Esophagus squamous epithelium (tissue), 5 donors: ENCODE data around the gene NANOS2. TPM values are rescaled to one million over a fixed set of nuclear protein-coding genes. Genes with fewer than 3 reads are reported as not detected.

Experiments used
- DNase-seq: peaks from one replicate; lab custom pipeline; 2025; lab: John Stamatoyannopoulos, UW
- H3K27ac ChIP-seq, 4 donors: fragments of 200-600 bp; sonication (generic); one replicate each; pipeline ENCODE4 v1.5.1; 2016 to 2019; ENCODE audit warnings: mild to moderate bottlenecking in 1 of 4
- H3K27me3 ChIP-seq, 4 donors: fragments of 200-600 bp; sonication (generic); 1 replicate in 3 of 4; 2 replicates in 1 of 4; pipeline versions ENCODE4 v1.5.1 to v1.6.0; 2017 to 2021; ENCODE audit warnings: antibody characterized with exemption in 1 of 4
- H3K36me3 ChIP-seq, 3 donors: fragments of 200-600 bp; sonication (generic); one replicate each; pipeline ENCODE4 v1.5.1; 2016 to 2019
- H3K4me1 ChIP-seq, 3 donors: fragments of 200-600 bp; sonication (generic); one replicate each; pipeline ENCODE4 v1.5.1; 2017 to 2019
- H3K4me3 ChIP-seq, 4 donors: fragments of 200-600 bp; sonication (generic); 1 replicate in 3 of 4; 2 replicates in 1 of 4; pipeline ENCODE4 v1.5.1; 2016 to 2019; ENCODE audit warnings: mild to moderate bottlenecking in 2 of 4, moderate library complexity in 1 of 4
- H3K9me3 ChIP-seq, 3 donors: fragments of 200-600 bp; sonication (generic); one replicate each; pipeline ENCODE4 v1.5.1; 2016 to 2019
- POLR2A ChIP-seq, 4 donors: fragments of 450-650 bp; IDR thresholded peaks; one replicate each; pipeline ENCODE4 v1.6.1; 2017; ENCODE audit warnings: antibody characterized with exemption in 4 of 4, mild to moderate bottlenecking in 4 of 4, moderate library complexity in 3 of 4
- WGBS, 2 donors: methylation state at CpG; one replicate each; pipeline ENCODE4 v1.1.5; 2018; 5-methylcytosine and 5-hydroxymethylcytosine counted together
- intact Hi-C: fragments of 100-400 bp; cut with DNase I; formaldehyde crosslinking; loops from one replicate; pipeline ENCODE4 v1.15.0; 2022
- total RNA-seq, 4 donors: library from RNA; depleted of rRNA; stranded (reverse); fragments of >200 nt; gene quantifications; one replicate each; pipeline ENCODE4 v1.1.0, GENCODE V29; 2016
- TF ChIP-seq, protein P1 (sequence below), 6 experiments: fragments of 450-650 bp in 4 of 6; fragments of 200-600 bp in 2 of 6; sonication (generic) in 2 of 6; IDR thresholded peaks; one replicate each; pipeline ENCODE4 v1.5.1; 2016 to 2019; ENCODE audit warnings: antibody characterized with exemption in 6 of 6, mild to moderate bottlenecking in 4 of 6, moderate library complexity in 4 of 6
- donor health status: DM: yes; HTN: yes; CAD: no.

The NANOS2 gene
- total RNA-seq, 4 donors from 2014 or later = not detected

DNA sequence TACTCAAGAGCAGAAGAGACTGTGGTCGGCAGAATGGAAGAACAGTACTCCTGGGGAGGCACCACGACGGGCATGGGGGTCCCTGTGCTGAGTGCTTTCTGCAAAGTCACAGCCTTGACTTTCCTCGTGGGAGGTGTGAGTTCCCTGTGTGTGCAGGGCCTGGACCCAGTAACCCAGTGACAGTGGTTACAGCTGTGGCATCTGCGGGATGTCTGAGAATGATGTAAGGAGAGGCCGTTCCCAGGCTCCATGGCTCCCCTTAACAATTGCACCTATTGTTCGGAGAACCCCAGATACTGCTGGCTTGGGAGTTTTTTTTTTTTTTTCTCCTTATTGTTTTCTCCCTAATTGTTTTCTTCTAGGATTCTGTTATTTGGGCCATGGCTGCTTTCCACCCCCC, 5.1 kb upstream of the NANOS2 start:
- Histone ChIP-seq H3K27ac (no peak overlapping the region), H3K36me3 (no peaks in the 10 kb centered on the region), H3K27me3 (peaks cover 0 to 43% (median 0%) of the 10 kb centered on the region in 4 donors), H3K4me3 (no peak overlapping the region), H3K9me3 (no peaks in the 10 kb centered on the region), H3K4me1 (no peaks in the 10 kb centered on the region)
- no peak for DNase-seq
- intact Hi-C loops = no loop called here
- TF ChIP-seq, protein P1, sequence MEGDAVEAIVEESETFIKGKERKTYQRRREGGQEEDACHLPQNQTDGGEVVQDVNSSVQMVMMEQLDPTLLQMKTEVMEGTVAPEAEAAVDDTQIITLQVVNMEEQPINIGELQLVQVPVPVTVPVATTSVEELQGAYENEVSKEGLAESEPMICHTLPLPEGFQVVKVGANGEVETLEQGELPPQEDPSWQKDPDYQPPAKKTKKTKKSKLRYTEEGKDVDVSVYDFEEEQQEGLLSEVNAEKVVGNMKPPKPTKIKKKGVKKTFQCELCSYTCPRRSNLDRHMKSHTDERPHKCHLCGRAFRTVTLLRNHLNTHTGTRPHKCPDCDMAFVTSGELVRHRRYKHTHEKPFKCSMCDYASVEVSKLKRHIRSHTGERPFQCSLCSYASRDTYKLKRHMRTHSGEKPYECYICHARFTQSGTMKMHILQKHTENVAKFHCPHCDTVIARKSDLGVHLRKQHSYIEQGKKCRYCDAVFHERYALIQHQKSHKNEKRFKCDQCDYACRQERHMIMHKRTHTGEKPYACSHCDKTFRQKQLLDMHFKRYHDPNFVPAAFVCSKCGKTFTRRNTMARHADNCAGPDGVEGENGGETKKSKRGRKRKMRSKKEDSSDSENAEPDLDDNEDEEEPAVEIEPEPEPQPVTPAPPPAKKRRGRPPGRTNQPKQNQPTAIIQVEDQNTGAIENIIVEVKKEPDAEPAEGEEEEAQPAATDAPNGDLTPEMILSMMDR (IDR thresholded peaks at IDR 0.05) = no peak
- no peak for TF ChIP-seq POLR2A (IDR thresholded peaks at IDR 0.05)
- WGBS, 2 donors = 50 to 60% methylated on average over 6 to 7 of the region's 7 CpGs

DNA sequence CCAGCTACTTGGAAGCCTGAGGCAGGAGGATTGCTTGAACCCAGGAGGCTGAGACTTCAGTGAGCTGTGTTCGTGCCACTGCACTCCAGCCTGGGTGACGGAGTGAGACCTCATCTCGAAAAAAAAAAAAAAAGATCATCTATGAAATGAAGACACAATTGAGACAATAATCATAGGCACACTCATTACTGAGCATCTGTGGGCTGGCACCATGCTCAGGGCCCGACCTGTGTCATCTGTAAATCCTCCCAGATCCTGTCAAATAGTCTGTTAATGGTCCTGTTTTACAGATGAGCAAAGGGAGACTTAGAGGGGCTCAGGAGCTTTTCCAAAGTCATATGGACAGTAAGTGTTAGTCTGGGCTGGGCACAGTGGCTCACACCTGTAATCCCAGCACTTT, 4.1 kb upstream of the NANOS2 start:
- no peaks in the 10 kb centered on the region for H3K36me3 ChIP-seq

DNA sequence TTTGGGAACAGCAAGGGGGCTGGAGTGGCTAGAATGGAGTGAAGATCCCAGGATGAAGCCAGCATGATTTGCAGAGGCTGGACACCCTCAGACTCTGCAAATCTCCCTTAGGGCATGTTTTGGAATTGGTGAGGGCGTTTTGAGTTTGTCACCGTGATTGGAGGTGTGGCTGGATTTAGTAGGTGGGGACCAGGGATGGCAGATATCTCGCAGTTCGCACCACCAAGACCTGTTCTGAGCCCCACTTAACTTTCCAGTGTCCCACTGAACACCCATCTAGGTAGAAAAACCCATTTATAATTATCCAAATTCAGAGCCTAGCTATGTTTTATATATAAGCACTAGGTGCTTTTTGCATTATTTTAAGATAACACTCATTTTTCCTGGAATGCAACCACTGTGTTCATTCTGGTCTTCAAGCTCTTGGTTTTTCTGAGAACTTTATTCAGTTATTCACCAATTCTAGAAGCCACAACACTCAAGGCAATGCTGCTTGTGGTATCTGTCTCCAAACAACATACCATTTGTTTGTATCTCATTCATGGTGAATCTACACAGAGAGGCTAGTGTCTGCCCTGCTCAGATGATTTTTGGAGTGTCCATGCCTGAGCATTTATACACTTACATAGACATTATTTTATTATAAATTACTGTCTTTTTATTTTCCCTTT, 3.0 kb upstream of the NANOS2 start:
- no peak for TF ChIP-seq POLR2A (IDR thresholded peaks at IDR 0.05)
- TF ChIP-seq, protein P1 (IDR thresholded peaks at IDR 0.05) = no peak
- Histone ChIP-seq H3K4me1 (no peaks in the 10 kb centered on the region), H3K9me3 (no peaks in the 10 kb centered on the region), H3K27ac (no peak overlapping the region), H3K27me3 (peaks cover 0 to 63% (median 0%) of the 10 kb centered on the region in 4 donors), H3K36me3 (no peaks in the 10 kb centered on the region), H3K4me3 (no peak overlapping the region)
- intact Hi-C loops = no loop called here
- no peak for DNase-seq
- WGBS, 2 donors = 34 to 38% methylated on average over 4 of the region's 4 CpGs

More for the DNA sequence above, 4.1 kb upstream of the NANOS2 start:
- Histone ChIP-seq H3K27ac (no peak overlapping the region), H3K4me3 (no peak overlapping the region), H3K9me3 (no peaks in the 10 kb centered on the region), H3K4me1 (no peaks in the 10 kb centered on the region), H3K27me3 (peaks cover 0 to 52% (median 0%) of the 10 kb centered on the region in 4 donors)
- no peak for DNase-seq
- intact Hi-C loops = no loop called here
- TF ChIP-seq, protein P1 (IDR thresholded peaks at IDR 0.05) = no peak
- no peak for TF ChIP-seq POLR2A (IDR thresholded peaks at IDR 0.05)
- 40 to 62% methylated on average over 3 to 4 of the region's 4 CpGs for WGBS, 2 donors

DNA sequence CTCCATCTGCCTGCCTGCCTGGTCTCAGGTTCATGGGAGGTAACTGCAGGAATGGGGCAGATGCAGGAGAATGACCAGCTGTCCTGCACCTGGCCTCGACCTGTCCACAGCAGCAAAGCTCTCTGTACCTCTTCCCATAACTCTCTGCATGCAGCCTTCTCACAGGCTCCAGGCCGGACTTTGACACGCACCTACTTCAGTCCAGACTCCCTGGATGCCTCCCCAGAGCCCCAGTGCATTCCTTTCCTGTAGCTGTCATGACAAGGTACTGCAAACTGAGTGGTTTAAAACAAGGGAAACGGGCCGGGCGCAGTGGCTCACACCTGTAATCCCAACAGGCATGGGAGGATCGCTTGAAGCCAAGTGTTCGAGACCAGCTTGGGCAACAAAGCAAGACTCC, 3.3 kb downstream of the NANOS2 start:
- WGBS, 2 donors = 57 to 70% methylated on average over 5 to 7 of the region's 8 CpGs

DNA sequence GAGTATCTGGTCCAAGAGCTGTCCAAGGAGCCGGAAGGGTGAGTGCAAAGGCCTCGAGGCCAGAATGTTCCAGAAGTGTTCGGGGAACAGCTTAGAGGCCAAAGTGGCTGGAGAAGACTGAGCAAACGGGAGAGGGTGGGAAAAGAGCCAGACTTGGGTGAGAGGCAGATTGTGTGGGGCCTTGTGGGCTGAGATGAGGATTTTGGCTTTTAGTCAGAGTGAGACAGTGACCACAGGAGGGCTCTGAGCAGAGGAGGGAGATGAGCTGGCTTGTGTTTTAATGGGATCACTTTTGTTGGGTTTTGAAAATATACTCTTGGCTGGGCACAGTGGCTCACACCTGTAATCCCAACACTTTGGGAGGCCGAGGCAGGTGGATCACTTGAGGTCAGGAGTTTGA, 5.6 kb downstream of the NANOS2 start:
- Histone ChIP-seq H3K4me1 (no peaks in the 10 kb centered on the region), H3K36me3 (no peaks in the 10 kb centered on the region)

More for the DNA sequence above, 3.3 kb downstream of the NANOS2 start:
- TF ChIP-seq, protein P1 (IDR thresholded peaks at IDR 0.05) = no peak
- TF ChIP-seq POLR2A (IDR thresholded peaks at IDR 0.05) = no peak
- no peak for DNase-seq
- Histone ChIP-seq H3K27me3 (peaks cover 0 to 50% (median 0%) of the 10 kb centered on the region in 4 donors), H3K36me3 (no peaks in the 10 kb centered on the region), H3K4me3 (no peak overlapping the region), H3K27ac (no peak overlapping the region), H3K4me1 (no peaks in the 10 kb centered on the region), H3K9me3 (no peaks in the 10 kb centered on the region)
- intact Hi-C loops = no loop called here

More for the DNA sequence above, 5.6 kb downstream of the NANOS2 start:
- Histone ChIP-seq H3K4me3 (no peak overlapping the region), H3K27me3 (peaks cover 0 to 32% (median 0%) of the 10 kb centered on the region in 4 donors), H3K9me3 (no peaks in the 10 kb centered on the region), H3K27ac (no peak overlapping the region)
- 72 to 73% methylated on average over 4 to 5 of the region's 5 CpGs for WGBS, 2 donors
- intact Hi-C loops = no loop called here
- no peak for DNase-seq
- TF ChIP-seq, protein P1 (IDR thresholded peaks at IDR 0.05) = no peak
- no peak for TF ChIP-seq POLR2A (IDR thresholded peaks at IDR 0.05)
